ENCODE data around the gene CA11. TPM values are rescaled to one million over a fixed set of nuclear protein-coding genes. Genes with fewer than 3 reads are reported as not detected.

The CA11 gene
- total and polyA plus RNA-seq, 9 of the 15 experiments (the other 6 are each of a cell fraction or from before 2014, with no cell fraction given): 2.9 to 19.9 (median 8.3) TPM

GRCh38 chr19:48618916-48619691 lies 26.9 kb downstream of the CA11 start, which contains the start of the genes RPL18 and SPHK2 (continued):
- TF ChIP-seq ARID4B (CRISPR knock-in tag; IDR thresholded peaks at IDR 0.05): peak; percentile 92
- TF ChIP-seq ZBED1 (IDR thresholded peaks at IDR 0.05): peak; percentile 82
- TF ChIP-seq ELF4 (CRISPR knock-in tag; IDR thresholded peaks at IDR 0.05): peak; percentile 74; the same call in 1 of the 2 replicates
- peak; percentile 91; the same call in 1 of the 2 replicates for TF ChIP-seq GTF2E2 (tag; IDR thresholded peaks at IDR 0.05)
- peak; percentile 80 for TF ChIP-seq FIP1L1 (IDR thresholded peaks at IDR 0.05; ENCODE audit: low read depth, low read length, poor library complexity, severe bottlenecking)
- TF ChIP-seq NFIC (IDR thresholded peaks at IDR 0.05): peak; percentile 58
- no peak for TF ChIP-seq PTTG1 (tag; IDR thresholded peaks at IDR 0.05; ENCODE audit: low read depth)
- TF ChIP-seq HDAC1 (IDR thresholded peaks at IDR 0.05): peak in 1 of 2 experiments; percentile 44; a peak in 1 of 4 replicates
- TF ChIP-seq MXI1 (IDR thresholded peaks at IDR 0.05; ENCODE audit: low read depth, low read length): no peak; the same call in 1 of the 2 replicates
- peak; percentile 93 for TF ChIP-seq RBM39 (optimal IDR thresholded peaks at IDR 0.05; ENCODE audit: low read depth, low read length)
- TF ChIP-seq TGIF2 (CRISPR knock-in tag; IDR thresholded peaks at IDR 0.05): no peak
- no peak for TF ChIP-seq ZFP1 (CRISPR knock-in tag; IDR thresholded peaks at IDR 0.05)
- TF ChIP-seq SUPT5H (IDR thresholded peaks at IDR 0.05): peak; percentile 99
- peak in 1 of 2 experiments; percentile 73; a peak in 1 of 4 replicates for TF ChIP-seq SRF (CRISPR knock-in tag; IDR thresholded peaks at IDR 0.05)
- TF ChIP-seq ZZZ3 (IDR thresholded peaks at IDR 0.05): peak; percentile 97
- 0 out of 2 replicates have a peak, but pooled peaks have one; percentile 73 for TF ChIP-seq ZBTB43 (CRISPR knock-in tag; IDR thresholded peaks at IDR 0.05)
- TF ChIP-seq RNF2 (IDR thresholded peaks at IDR 0.05): peak; percentile 80
- TF ChIP-seq WHSC1 (IDR thresholded peaks at IDR 0.05; ENCODE audit: low read length): no peak
- TF ChIP-seq BRD9 (IDR thresholded peaks at IDR 0.05; ENCODE audit: low read depth, partially characterized antibody): peak; percentile 88

All from K562 (cell line).